GM12801 (cell line): ENCODE data around the gene DTNA.

Source experiments
- TF ChIP-seq, protein P1 (sequence below): IDR thresholded peaks from one replicate; pipeline ENCODE4 v1.5.1; 2011; ENCODE audit warnings: control low read depth; ENCODE audit not compliant: insufficient read length; ENCODE audit errors: extremely low read depth

DTNA gene

DNA sequence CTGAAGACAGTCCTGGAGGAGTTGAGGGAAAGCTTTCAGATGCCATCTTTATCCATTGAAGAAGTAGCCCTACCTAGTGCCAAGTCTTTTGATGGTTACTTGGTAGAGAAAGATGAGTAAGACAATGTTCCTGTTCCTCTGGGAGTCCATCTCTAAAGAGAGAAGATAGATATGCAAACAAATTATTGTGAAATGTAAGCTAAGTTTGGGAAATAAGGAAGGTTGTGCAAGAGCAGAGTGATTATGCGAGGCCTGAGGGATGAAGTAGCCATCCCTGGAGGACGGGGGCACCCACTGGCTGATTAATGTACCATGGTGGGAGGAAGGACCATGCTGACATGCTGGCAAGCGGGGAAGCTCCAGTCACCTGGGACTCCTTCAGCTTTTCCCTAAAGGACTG, 994 bp upstream of the DTNA start:
- TF ChIP-seq, protein P1, sequence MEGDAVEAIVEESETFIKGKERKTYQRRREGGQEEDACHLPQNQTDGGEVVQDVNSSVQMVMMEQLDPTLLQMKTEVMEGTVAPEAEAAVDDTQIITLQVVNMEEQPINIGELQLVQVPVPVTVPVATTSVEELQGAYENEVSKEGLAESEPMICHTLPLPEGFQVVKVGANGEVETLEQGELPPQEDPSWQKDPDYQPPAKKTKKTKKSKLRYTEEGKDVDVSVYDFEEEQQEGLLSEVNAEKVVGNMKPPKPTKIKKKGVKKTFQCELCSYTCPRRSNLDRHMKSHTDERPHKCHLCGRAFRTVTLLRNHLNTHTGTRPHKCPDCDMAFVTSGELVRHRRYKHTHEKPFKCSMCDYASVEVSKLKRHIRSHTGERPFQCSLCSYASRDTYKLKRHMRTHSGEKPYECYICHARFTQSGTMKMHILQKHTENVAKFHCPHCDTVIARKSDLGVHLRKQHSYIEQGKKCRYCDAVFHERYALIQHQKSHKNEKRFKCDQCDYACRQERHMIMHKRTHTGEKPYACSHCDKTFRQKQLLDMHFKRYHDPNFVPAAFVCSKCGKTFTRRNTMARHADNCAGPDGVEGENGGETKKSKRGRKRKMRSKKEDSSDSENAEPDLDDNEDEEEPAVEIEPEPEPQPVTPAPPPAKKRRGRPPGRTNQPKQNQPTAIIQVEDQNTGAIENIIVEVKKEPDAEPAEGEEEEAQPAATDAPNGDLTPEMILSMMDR, result no peak

DNA sequence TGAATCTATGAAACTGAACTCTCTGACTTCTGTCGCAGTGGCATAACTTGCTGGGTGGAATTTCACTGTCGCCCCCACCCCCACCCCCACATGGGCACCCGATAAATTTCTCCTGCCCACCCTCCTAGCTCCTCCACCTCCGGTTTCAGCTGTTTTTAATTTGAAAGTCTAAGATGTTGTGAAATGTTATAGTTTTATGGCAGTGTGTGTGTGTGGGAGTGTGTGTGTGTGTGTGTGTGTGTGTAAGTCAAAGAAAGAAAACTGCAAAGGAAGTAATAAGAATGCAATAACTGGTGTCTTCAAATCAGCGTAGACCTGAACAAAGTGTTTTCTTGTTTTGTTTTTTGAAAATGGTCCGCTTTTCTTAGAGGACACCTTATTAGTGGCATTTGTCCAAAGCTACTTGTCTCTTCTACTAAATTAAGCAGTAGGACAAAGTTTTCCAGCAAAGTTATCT, 388 bp downstream of the DTNA start:
- TF ChIP-seq, protein P1, result no peak

DNA sequence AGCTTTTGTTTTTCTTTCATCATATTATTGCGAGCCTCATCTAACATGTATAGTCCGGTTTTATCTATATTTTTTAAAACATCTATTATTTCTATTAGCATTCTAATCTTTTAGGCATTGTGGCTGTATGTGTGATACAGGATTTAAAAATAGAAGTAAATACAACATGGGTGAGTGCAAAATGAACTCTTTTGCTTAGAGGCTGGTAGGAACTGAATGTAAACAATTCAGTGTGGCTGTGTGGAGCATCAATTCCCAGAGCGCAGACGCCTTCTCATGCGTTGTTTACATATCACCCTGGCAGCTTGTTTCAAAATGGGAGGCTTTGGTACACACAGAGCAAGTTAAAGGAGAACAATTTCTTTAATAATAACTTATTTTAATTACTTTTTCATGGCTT, 836 bp downstream of the DTNA start:
- TF ChIP-seq, protein P1, result no peak

DNA sequence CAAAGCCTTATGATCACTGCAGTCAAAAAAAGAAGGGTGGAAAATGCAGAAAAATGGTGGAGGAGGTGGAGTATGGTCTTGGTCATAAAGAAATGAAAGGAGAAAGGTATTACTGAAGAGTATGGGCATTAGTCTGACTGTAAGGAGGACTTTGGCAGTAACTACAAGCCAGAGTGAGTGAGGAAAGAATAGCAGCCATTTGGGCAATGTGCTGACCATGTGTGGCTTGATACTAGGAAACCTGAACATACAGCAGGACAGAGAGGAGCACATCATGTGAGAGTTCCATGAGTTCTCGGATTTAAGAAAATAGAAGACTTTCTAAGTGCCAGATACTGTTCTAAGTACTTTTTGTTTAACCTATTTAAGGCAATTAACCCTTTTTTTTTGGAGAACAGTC, 8.5 kb downstream of the DTNA start:
- TF ChIP-seq, protein P1, result no peak

DNA sequence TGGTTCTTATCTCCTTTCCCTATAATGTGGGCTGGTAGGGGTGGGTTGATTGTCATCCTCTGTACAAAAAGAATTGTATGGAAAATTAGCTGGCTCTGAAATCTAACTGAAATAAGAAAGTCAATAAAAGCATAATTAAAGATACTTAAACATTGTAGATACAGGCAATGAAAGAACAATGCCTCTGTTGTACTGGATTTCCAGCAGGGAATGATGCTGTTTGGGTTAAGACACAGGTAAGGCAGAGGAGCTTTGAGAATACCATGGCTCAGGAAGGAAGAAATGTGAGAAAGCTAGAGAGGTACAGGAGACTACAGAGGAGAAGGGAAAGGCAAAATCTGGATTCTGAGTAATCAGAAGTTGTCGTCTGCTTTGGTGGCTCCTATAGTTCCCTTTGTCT, 10.1 kb downstream of the DTNA start:
- TF ChIP-seq, protein P1, result no peak

DNA sequence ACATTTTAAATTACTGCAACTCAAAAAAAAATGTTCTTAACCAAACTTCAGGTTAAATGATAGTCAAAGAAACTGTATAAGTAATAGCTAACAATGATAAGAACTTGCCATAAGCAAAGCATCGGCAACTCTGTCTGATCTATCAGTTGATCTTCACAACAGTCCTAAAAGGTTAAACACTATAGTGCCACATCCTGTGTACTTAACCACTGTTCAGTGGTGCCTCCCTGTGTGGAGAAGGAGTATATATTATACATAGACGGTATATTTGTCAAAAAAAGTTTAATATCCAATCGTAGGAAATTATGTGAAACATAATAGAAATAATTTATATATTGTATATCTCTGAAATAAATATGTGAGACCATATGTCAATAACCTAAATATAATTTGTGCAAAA, 13.0 kb downstream of the DTNA start:
- TF ChIP-seq, protein P1, result no peak

DNA sequence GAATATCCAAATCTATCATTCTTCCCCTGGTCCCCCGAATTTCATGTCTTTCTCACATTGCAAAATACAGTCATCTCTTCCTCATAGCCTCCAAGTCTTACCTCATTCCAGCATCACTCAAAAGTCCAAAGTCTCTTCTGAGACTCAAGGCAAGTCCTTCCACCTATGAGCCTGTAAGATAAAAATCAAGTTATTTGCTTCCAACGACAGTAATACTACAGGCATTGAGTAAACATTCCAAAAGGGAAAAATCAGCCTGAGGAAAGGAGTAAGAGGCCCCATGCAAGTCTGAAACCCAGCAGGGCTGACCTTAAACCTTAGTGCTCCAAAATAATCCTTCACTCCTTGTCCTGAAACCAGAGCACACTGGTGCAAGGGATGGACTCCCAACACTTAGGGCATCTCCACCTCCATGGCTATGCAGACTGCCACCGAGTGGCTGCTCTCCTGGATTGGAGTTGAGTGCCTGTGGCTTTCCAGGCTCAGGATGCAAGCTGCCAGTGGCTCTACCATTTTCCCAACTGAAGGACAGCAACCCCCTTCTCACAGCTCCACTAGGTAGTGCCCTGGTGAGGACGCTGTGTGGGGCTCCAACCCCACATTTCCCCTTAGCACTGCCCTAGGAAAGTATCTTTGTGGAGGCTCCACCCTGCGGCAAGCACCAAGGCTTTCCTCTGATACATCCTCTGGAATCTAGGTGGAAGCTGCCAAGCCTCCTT, 16.3 kb downstream of the DTNA start:
- TF ChIP-seq, protein P1, result no peak
